ENCODE measurements around the gene APLP2. TPM values are rescaled to one million over a fixed set of nuclear protein-coding genes. Genes with fewer than 3 reads are reported as not detected.

Gene APLP2
- total RNA-seq, 2 experiments from 2014 or later: 25.5 to 29.8 TPM

DNA sequence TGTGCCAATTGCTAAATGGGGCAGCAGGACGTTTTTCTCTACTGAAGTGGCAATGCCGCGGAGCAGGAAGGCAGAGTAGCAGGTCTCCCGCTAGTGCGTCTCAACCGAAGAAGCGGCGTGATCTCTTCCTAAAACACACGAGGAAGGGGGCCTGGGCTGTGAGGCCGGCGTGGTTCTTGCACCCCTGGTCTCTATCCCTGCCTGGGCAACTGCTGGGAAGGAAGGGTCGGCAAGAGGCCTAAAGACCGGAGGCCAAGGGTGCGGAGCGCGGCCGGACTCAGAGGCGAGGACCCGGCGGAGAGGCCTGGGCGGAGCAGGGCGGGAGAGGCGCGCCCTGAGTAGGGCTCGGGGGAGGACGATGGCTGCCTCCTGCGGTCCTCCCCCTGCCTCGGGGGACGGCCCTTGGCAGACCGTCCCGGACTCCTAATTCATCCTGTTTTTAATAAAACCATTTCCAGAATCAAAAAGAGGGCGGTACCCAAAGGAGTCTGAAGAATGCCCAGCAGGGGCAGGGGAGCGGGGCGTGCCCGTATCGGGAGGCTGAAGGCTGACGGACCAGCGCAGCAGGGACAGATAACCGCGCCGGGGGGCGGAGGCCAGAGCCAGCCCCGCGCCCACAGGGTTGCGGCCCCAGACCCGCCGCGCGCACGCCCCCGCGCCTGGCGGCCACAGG is 572 bp upstream of the APLP2 start:
- ChIA-PET CTCF (no interaction called here), POLR2A (no interaction called here)
- H3K4me3 Mint-ChIP-seq: peak overlapping the region; percentile 85
- H3K9me3 Mint-ChIP-seq: no peaks in the 10 kb centered on the region
- H3K27me3 Mint-ChIP-seq: peaks cover 13% of the 10 kb centered on the region
- TF ChIP-seq, protein P1, sequence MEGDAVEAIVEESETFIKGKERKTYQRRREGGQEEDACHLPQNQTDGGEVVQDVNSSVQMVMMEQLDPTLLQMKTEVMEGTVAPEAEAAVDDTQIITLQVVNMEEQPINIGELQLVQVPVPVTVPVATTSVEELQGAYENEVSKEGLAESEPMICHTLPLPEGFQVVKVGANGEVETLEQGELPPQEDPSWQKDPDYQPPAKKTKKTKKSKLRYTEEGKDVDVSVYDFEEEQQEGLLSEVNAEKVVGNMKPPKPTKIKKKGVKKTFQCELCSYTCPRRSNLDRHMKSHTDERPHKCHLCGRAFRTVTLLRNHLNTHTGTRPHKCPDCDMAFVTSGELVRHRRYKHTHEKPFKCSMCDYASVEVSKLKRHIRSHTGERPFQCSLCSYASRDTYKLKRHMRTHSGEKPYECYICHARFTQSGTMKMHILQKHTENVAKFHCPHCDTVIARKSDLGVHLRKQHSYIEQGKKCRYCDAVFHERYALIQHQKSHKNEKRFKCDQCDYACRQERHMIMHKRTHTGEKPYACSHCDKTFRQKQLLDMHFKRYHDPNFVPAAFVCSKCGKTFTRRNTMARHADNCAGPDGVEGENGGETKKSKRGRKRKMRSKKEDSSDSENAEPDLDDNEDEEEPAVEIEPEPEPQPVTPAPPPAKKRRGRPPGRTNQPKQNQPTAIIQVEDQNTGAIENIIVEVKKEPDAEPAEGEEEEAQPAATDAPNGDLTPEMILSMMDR (IDR thresholded peaks at IDR 0.05): no peak
- H3K4me1 Mint-ChIP-seq (ENCODE audit: low read depth): peaks cover 20% of the 10 kb centered on the region
- ATAC-seq (peak; percentile 52), DNase-seq (peak; percentile 45)
- H3K36me3 Mint-ChIP-seq (ENCODE audit: low read depth): peaks cover 1% of the 10 kb centered on the region
- H3K27ac Mint-ChIP-seq: peak overlapping the region; percentile 87
- intact Hi-C loops (cut with micrococcal nuclease): loop anchor here (2.0 kb wide), 1 partner anchor 66 kb away; the partner anchor contains the start of gene PRDM10

DNA sequence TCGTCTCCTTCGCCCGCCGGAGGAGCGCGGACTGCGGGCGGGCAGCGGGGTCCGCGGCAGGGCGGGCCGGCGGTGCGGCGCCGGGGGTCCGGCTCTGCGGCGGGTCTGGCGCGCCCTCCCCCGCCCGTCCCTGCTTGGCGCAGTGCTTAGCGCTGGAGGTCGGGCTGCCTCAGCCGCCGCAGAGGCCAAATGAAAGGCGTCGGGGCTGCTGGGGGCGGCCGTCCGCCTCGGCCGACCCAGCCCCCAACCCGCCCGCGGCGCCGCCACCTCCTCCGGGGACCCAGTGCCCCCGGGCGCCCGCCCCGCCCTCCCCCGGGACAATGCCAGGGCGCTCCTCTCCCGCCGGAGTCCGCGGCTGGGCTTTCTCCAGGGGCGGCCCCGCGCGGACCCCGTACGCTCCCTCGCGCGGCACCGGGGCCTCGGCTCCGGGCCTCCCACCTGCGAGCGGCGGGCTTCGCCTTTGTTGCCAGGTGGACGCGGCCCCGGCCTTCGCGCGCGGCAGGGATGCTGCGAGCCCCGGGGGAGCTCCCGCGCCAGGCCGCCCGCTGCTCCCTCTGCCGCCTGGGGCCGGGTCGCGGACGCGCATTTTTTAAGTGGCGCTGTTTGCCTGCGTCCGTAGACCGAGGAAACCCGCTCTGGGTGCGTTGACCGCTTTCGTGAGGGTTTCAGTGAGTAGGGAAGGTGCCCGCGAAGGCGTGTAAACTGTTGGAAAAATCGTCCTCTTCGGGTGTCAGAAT is 583 bp downstream of the APLP2 start:
- Mint-ChIP-seq H3K36me3 (ENCODE audit: low read depth) (peaks cover 1% of the 10 kb centered on the region), H3K9me3 (no peaks in the 10 kb centered on the region), H3K27me3 (peaks cover 7% of the 10 kb centered on the region), H3K4me3 (peak overlapping the region; percentile 85), H3K4me1 (ENCODE audit: low read depth) (peaks cover 20% of the 10 kb centered on the region), H3K27ac (no peak overlapping the region)
- intact Hi-C loops (cut with micrococcal nuclease): loop anchor here (5.0 kb wide), 1 partner anchor 52 kb away; no protein-coding TSS in a partner anchor
- ATAC-seq (peak; percentile 37), DNase-seq (peak; percentile 55)
- CTCF ChIA-PET: interaction anchor here (0.9 to 2.2 kb wide), 8 partner anchors 48 to 147 kb away, joined by 3 to 18 read pairs (median 4); no protein-coding TSS in a partner anchor
- POLR2A ChIA-PET: interaction anchor here (0.6 to 1.4 kb wide), 3 partner anchors 20 to 68 kb away, joined by 3 to 4 read pairs (median 3); partner anchors contain the start of gene PRDM10
- TF ChIP-seq, protein P1 (IDR thresholded peaks at IDR 0.05): no peak

DNA sequence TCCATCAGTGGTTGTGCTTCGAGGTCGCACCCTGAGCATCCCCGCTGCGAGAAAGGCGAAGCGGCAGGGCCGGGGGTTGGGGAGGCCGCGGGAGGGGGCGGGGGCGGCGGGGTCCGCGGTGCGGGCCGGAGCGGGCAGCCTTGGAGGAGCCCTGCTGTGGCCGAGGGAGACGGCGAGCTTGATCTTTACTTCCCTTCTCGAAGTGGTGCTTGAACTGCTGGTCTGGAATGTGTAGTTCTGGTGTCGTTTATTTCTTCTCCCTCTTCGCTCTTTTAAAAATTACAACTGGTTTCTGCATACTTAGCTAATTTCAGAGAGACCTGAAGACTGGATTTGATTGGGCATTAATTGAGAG is 1.1 kb downstream of the APLP2 start:
- intact Hi-C loops (cut with micrococcal nuclease): loop anchor here (5.0 kb wide), 1 partner anchor 51 kb away; no protein-coding TSS in a partner anchor
- Mint-ChIP-seq H3K9me3 (no peaks in the 10 kb centered on the region), H3K27ac (peak overlapping the region; percentile 46), H3K4me1 (ENCODE audit: low read depth) (peaks cover 20% of the 10 kb centered on the region), H3K4me3 (peak overlapping the region; percentile 77), H3K27me3 (peaks cover 7% of the 10 kb centered on the region), H3K36me3 (ENCODE audit: low read depth) (peaks cover 1% of the 10 kb centered on the region)
- TF ChIP-seq, protein P1 (IDR thresholded peaks at IDR 0.05): no peak
- CTCF ChIA-PET: interaction anchor here (0.9 to 2.2 kb wide), 9 partner anchors 48 to 153 kb away, joined by 3 to 18 read pairs (median 3); no protein-coding TSS in a partner anchor
- no peak for DNase-seq
- no peak for ATAC-seq
- POLR2A ChIA-PET: interaction anchor here (1.3 to 1.4 kb wide), 2 partner anchors 21 to 67 kb away, joined by 3 to 4 read pairs; no protein-coding TSS in a partner anchor

DNA sequence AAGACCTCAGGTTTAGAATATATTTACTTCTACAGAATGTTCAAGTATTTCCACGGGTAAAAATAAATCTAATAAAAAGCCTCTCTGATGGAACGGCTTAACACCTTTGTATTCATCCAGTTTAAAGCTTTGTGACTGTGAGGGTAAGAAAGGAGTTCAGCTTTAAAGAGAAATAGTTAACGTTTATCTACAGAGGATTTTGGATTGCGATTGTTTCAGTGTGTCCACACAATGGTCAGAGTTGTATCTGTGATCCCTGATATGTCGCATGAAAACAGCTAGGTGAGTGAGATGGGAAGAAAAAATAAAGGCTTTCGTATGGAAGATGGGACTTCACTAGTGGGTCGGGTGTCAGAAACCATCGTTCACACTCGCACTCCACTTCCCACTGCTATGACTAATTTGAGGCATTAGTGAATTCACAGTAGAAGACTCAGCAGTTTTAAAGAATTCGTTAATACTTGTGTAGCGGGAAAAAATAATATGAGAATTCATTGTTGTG is 1.6 kb downstream of the APLP2 start:
- peaks cover 7% of the 10 kb centered on the region for H3K27me3 Mint-ChIP-seq
- no peak for DNase-seq
- ChIA-PET POLR2A (interaction anchor here (0.6 to 1.4 kb wide), 2 partner anchors 67 to 222 kb away, joined by 3 to 4 read pairs; no protein-coding TSS in a partner anchor), CTCF (interaction anchor here (1.0 to 2.2 kb wide), 8 partner anchors 47 to 154 kb away, joined by 3 to 18 read pairs (median 4); no protein-coding TSS in a partner anchor)
- TF ChIP-seq, protein P1 (IDR thresholded peaks at IDR 0.05): no peak
- ATAC-seq: no peak
- H3K4me3 Mint-ChIP-seq: peak overlapping the region; percentile 77
- intact Hi-C loops (cut with micrococcal nuclease): loop anchor here (5.0 kb wide), 1 partner anchor 51 kb away; no protein-coding TSS in a partner anchor
- no peaks in the 10 kb centered on the region for H3K9me3 Mint-ChIP-seq
- peaks cover 20% of the 10 kb centered on the region for H3K4me1 Mint-ChIP-seq (ENCODE audit: low read depth)
- peaks cover 1% of the 10 kb centered on the region for H3K36me3 Mint-ChIP-seq (ENCODE audit: low read depth)
- H3K27ac Mint-ChIP-seq: no peak overlapping the region

All from activated CD8-positive, alpha-beta T cell treated with anti-CD3 and anti-CD28 coated beads for 36 hours (primary cell).